Stimulated activated CD8-positive, alpha-beta memory T cell treated with anti-CD3 and anti-CD28 coated beads, Interleukin-4, amount 100 ng/mL, for 24 hours (primary cell): Measurements from ENCODE around the gene ATP5PB.

Source experiments
- DNase-seq: peaks from one replicate; pipeline ENCODE4 v3.0.0-alpha.2; 2020; ENCODE audit warnings: low read depth

ATP5PB gene

GRCh38 chr1:111475701-111476100 lies 26.4 kb downstream of the ATP5PB start:
- no peak for DNase-seq

- no peak for DNase-seq
Measured at GRCh38 chr1:111476214-111476613, 26.9 kb downstream of the ATP5PB start.

- DNase-seq = no peak
Measured at GRCh38 chr1:111476761-111477309, 27.6 kb downstream of the ATP5PB start.

- no peak for DNase-seq
Measured at GRCh38 chr1:111480674-111481073, 31.4 kb downstream of the ATP5PB start.

GRCh38 chr1:111481387-111482221 lies 32.3 kb downstream of the ATP5PB start:
- peak; percentile 43 for DNase-seq

- no peak for DNase-seq
Measured at GRCh38 chr1:111483166-111483565, 33.9 kb downstream of the ATP5PB start.

DNA sequence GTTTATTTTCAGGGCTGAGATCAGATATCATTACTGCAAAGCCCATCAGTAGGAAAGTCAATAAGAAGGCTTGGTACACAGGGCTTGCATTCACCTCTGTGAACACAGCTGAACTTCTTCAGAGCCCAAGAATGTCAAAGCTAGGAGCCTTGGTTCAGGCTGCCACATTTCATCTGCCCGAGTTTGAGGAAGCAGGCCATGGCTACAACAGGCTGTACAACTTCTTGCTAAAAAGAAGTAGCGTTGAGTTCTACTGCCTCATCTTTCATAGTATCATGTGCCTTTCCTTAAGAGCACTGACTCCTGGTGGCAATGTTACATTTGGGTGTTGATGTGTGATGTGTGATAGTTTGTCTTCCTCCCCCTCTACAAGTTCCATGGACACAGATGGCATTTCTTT lies 34.6 kb downstream of the ATP5PB start:
- DNase-seq = no peak

GRCh38 chr1:111484391-111485026 lies 35.2 kb downstream of the ATP5PB start:
- no peak for DNase-seq

DNA sequence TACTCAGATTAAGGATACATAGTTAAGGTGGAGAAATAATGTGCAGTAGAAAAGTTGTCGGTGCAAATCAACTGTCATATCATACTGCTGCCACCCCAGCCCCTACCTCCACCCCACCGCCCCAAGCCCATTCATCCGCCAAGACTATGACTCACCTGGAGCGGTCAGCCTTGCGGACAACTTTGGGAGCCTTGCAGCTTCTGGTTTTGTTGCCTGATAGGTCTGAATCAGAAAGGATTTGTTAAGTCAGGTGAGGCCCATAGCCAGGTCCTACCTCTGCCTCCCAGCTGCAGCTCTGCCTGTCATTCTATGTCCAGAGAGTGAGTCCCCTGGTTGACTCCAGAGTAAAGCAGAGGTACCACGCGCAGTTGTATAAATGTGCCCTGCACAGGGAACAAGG lies 37.2 kb downstream of the ATP5PB start:
- DNase-seq = no peak

DNA sequence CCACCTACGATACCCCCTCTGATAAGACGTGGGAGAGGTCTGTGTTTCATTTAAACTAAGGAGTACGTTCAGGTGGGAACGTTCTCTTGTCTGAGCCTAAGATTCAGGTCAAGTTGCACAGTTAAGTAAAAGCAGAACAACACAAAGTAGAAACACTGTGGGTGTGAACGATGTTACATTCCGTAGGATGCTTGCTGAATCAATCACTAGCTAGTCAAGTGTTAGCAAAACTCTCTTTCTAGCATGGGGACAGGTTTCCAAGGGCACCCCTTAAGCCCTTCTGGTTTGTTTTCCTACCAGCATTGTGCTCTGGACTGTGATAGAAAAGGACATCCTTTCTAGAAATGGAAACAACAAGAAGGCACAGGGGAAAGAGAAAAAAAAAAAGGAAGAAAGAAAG lies 37.9 kb downstream of the ATP5PB start:
- DNase-seq = no peak

- no peak for DNase-seq
Measured at GRCh38 chr1:111488669-111489068, 39.4 kb downstream of the ATP5PB start.

- DNase-seq = no peak
Measured at GRCh38 chr1:111489604-111490003, 40.3 kb downstream of the ATP5PB start.

DNA sequence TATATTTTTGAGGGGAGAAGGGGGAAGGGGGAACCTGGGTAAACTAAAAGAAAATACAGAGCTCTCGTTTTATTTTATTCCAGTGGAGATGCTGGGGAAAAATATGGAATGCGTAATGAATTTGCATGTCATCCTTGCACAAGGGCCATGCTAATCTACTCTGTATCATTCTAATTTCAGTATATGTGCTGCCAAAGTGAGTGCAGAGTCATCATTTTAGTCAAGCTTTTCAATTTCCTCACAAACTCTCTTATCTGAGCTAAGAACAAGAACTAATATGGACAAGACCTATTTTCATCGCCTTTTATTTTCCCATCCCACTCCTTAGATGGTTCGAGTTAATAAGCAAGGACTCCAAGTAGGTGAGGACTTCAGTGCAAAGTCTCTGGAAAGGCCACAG lies 41.0 kb downstream of the ATP5PB start:
- no peak for DNase-seq

GRCh38 chr1:111491070-111491469 lies 41.8 kb downstream of the ATP5PB start:
- no peak for DNase-seq

GRCh38 chr1:111496398-111496797 lies 47.1 kb downstream of the ATP5PB start:
- DNase-seq = no peak

GRCh38 chr1:111497592-111497991 lies 48.3 kb downstream of the ATP5PB start:
- no peak for DNase-seq

DNA sequence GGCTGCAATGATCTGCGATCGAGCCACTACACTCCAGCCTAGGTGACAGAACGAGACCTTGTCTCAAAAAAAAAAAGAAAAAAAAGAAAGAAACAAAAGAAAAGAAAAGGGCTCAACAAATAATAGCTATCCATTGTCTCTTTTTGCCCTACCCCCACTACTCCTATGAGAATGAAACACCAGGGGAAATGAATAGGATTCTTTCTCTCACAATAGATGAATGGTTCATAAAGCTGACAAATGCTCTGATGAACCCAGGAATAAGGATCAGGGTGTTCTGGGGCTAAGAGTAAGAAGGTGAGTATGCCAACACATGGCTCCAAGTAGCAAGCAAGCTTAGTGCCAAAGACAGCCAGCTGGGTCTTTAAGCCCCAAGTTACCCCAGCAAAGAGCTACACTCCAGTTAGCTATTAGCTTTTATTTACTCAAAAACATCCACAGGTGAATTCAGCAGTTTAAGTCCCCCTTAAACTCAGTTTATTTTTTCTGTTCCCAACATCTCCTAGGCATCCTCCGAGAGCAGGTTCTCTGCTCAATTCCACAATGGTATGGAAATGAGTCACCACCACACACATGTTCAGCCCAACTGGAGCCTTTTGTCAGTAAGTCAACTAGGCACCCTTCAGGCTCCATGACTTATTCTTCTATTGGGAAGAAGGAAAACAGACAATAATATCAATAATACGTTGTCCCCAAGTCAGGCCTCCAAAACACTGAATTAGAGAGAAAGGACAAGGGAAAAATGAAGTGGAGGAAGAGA lies 49.9 kb downstream of the ATP5PB start:
- no peak for DNase-seq

GRCh38 chr1:111501645-111502044 lies 52.4 kb downstream of the ATP5PB start:
- no peak for DNase-seq

- DNase-seq = no peak
Measured at GRCh38 chr1:111503585-111504060, 54.4 kb downstream of the ATP5PB start, which contains the start of the genes ADORA3 and TMIGD3. Gene ADORA3, minus strand, starts transcription at chr1:111503633. Its CDS starts 279 bp downstream, at chr1:111503354. Gene TMIGD3, minus strand, starts transcription at chr1:111503633. Its CDS starts 279 bp downstream, at chr1:111503354.

DNA sequence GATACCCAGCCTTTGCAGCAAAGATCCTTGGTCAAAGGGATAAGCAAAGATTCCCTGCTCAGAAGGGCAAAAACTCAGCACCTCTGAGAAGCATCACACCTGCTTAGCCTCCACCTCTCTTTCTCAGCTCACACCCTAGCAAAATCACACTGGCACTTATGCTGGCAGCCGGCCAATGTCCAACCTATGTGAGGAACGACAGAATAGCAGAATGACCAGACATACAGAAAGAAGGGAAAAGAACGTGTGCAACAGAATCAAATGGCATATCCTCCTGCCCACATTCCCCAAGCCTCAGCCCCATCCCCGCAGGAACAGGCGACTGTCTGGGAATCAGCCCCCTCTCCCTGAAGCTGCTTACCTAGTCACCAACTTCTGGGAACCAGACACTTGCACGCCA lies 54.8 kb downstream of the ATP5PB start:
- no peak for DNase-seq

DNA sequence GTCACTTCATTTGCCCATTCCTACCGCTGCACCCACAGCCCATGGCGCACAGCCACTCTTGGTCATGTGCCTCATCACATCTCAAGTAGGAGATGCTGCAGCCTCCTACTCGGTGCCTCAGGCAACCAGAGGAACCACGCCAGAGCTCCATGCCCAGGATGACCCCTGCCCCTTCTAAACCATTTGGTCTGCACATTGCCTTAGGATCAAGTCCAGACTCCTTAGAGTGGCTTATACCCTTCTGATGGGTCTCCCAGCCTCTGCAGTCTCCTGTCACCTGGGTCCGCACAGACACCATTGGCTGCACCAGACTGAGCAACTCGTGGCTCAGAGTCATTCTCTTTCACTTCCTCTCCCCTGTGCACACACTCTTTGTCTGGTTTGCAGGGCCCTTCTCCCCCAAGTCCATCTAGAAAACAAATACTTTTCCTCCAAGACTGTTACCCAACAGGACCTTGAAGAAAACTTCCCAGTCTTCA lies 56.4 kb downstream of the ATP5PB start:
- DNase-seq = no peak

DNA sequence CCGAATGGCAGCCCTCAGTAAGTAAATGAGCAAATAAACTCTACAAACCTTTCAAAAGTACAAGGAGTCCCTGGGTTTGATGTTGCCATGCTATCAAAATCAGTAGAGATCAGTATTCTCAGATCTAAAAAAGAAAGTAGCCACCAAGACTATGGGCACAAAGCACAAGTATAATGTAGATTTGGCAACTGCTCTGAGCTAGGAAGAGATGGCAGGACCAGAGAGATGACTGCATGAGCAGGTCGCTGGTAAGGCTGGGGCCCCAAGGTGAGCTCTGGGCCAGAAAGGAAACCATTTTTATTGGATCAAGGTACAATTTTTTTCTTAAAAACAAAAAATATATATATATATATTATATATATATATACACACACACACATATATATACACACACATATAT lies 57.3 kb downstream of the ATP5PB start:
- no peak for DNase-seq
